ENCODE measurements around the gene PDIA6. TPM values are rescaled to one million over a fixed set of nuclear protein-coding genes. Genes with fewer than 3 reads are reported as not detected.

PDIA6 gene
- total RNA-seq, 5 donors from 2014 or later (not counting 1 experiment from before 2014, with no cell fraction given), result 32.6 to 72.3 (median 50.9) TPM

GRCh38 chr2:10790228-10790973 is 22.2 kb downstream of the PDIA6 start:
- Histone ChIP-seq H3K4me1 (ENCODE audit: control insufficient read depth in 1 of 2, extremely low read depth in 1 of 2, insufficient read depth in 2 of 2, low read length in 2 of 2) (peaks cover 0 to 10% of the 10 kb centered on the region in 2 experiments), H3K27ac (ENCODE audit: low read length) (peak overlapping the region; percentile 71), H3K27me3 (replicated peaks in 1 of 2; ENCODE audit: control insufficient read depth in 2 of 2, extremely low read depth in 1 of 2, insufficient read depth in 2 of 2, low read length in 1 of 2) (no peaks in the 10 kb centered on the region), H3K9me3 (no peaks in the 10 kb centered on the region), H3K36me3 (ENCODE audit: control insufficient read depth in 2 of 2, extremely low read depth in 1 of 2, insufficient read depth in 1 of 2, low read length in 1 of 2) (peaks cover 35 to 83% of the 10 kb centered on the region in 2 donors), H3K4me3 (ENCODE audit: control insufficient read depth in 1 of 2, extremely low read depth in 1 of 2, low read length in 1 of 2) (peak overlapping the region in 1 of 2 donors; percentile 8)
- ChIA-PET POLR2A (interaction anchor here in 1 of 2 donors (0.6 to 1.1 kb wide), 2 partner anchors 22 to 1539 kb away, joined by 3 to 4 read pairs; partner anchors contain the start of gene PDIA6), CTCF (interaction anchor here in 1 of 2 donors (0.5 kb wide), 1 partner anchor 7 kb away, joined by 4 read pairs; no protein-coding TSS in a partner anchor)
- Mint-ChIP-seq H3K36me3 (peaks cover 62% of the 10 kb centered on the region), H3K4me1 (peaks cover 0 to 39% (median 15%) of the 10 kb centered on the region in 3 donors), H3K27me3 (no peaks in the 10 kb centered on the region), H3K27ac (peak overlapping the region; percentile 64 to 92), H3K4me3 (peak overlapping the region; percentile 13 to 77 (median 43)), H3K9me3 (no peaks in the 10 kb centered on the region)
- ATAC-seq (replicated peaks in 1 of 4), result peak; percentile 59 to 75 (median 70)
- peak in 8 of 35 experiments; percentile 15 to 55 (median 18) for DNase-seq
- WGBS (ENCODE audit: insufficient coverage), result 72% methylated on average over 3 of the region's 6 CpGs

GRCh38 chr2:10788855-10789254 is 23.7 kb downstream of the PDIA6 start:
- Histone ChIP-seq H3K4me1 (ENCODE audit: control insufficient read depth in 1 of 2, extremely low read depth in 1 of 2, insufficient read depth in 2 of 2, low read length in 2 of 2) (peaks cover 0 to 10% of the 10 kb centered on the region in 2 experiments), H3K27ac (ENCODE audit: low read length) (no peak overlapping the region), H3K4me3 (ENCODE audit: control insufficient read depth in 1 of 2, extremely low read depth in 1 of 2, low read length in 1 of 2) (no peak overlapping the region), H3K27me3 (replicated peaks in 1 of 2; ENCODE audit: control insufficient read depth in 2 of 2, extremely low read depth in 1 of 2, insufficient read depth in 2 of 2, low read length in 1 of 2) (no peaks in the 10 kb centered on the region), H3K36me3 (ENCODE audit: control insufficient read depth in 2 of 2, extremely low read depth in 1 of 2, insufficient read depth in 1 of 2, low read length in 1 of 2) (peaks cover 42 to 90% of the 10 kb centered on the region in 2 donors), H3K9me3 (no peaks in the 10 kb centered on the region)
- Mint-ChIP-seq H3K9me3 (no peaks in the 10 kb centered on the region), H3K27me3 (no peaks in the 10 kb centered on the region), H3K27ac (no peak overlapping the region), H3K4me1 (peaks cover 0 to 39% (median 15%) of the 10 kb centered on the region in 3 donors), H3K36me3 (peaks cover 70% of the 10 kb centered on the region), H3K4me3 (no peak overlapping the region)
- WGBS (ENCODE audit: insufficient coverage), result 91% methylated on average over 3 of the region's 8 CpGs
- CTCF ChIA-PET, result interaction anchor here in 1 of 2 donors (0.7 to 1.2 kb wide), 4 partner anchors 9 to 794 kb away, joined by 3 to 4 read pairs (median 4); partner anchors contain the start of gene PDIA6
- DNase-seq (no peak), ATAC-seq (replicated peaks in 1 of 4) (no peak)
- POLR2A ChIA-PET, result no interaction called here

- H3K27ac Mint-ChIP-seq, result no peak overlapping the region
- peaks cover 75% of the 10 kb centered on the region for H3K36me3 Mint-ChIP-seq
- H3K4me1 Mint-ChIP-seq, result peaks cover 0 to 30% (median 11%) of the 10 kb centered on the region in 3 donors
- Histone ChIP-seq H3K9me3 (no peaks in the 10 kb centered on the region), H3K4me1 (ENCODE audit: control insufficient read depth in 1 of 2, extremely low read depth in 1 of 2, insufficient read depth in 2 of 2, low read length in 2 of 2) (peaks cover 0 to 7% of the 10 kb centered on the region in 2 experiments), H3K27ac (ENCODE audit: low read length) (no peak overlapping the region), H3K27me3 (replicated peaks in 1 of 2; ENCODE audit: control insufficient read depth in 2 of 2, extremely low read depth in 1 of 2, insufficient read depth in 2 of 2, low read length in 1 of 2) (no peaks in the 10 kb centered on the region), H3K36me3 (ENCODE audit: control insufficient read depth in 2 of 2, extremely low read depth in 1 of 2, insufficient read depth in 1 of 2, low read length in 1 of 2) (peaks cover 35 to 84% of the 10 kb centered on the region in 2 donors), H3K4me3 (ENCODE audit: control insufficient read depth in 1 of 2, extremely low read depth in 1 of 2, low read length in 1 of 2) (no peak overlapping the region)
- no peaks in the 10 kb centered on the region for H3K9me3 Mint-ChIP-seq
- ATAC-seq (replicated peaks in 1 of 4) (no peak), DNase-seq (peak in 19 of 35 experiments; percentile 8 to 41 (median 19))
- ChIA-PET CTCF (no interaction called here), POLR2A (no interaction called here)
- 75% methylated on average over 11 of the region's 20 CpGs for WGBS (ENCODE audit: insufficient coverage)
- H3K27me3 Mint-ChIP-seq, result no peaks in the 10 kb centered on the region
- no peak overlapping the region for H3K4me3 Mint-ChIP-seq
Measured at GRCh38 chr2:10787176-10787968, 25.2 kb downstream of the PDIA6 start.

- Mint-ChIP-seq H3K4me3 (no peak overlapping the region), H3K36me3 (peaks cover 81% of the 10 kb centered on the region), H3K27ac (no peak overlapping the region), H3K9me3 (no peaks in the 10 kb centered on the region), H3K4me1 (peaks cover 0 to 20% (median 2%) of the 10 kb centered on the region in 3 donors), H3K27me3 (no peaks in the 10 kb centered on the region)
- no peak for ATAC-seq (replicated peaks in 1 of 4)
- Histone ChIP-seq H3K4me3 (ENCODE audit: control insufficient read depth in 1 of 2, extremely low read depth in 1 of 2, low read length in 1 of 2) (no peak overlapping the region), H3K9me3 (no peaks in the 10 kb centered on the region), H3K36me3 (ENCODE audit: control insufficient read depth in 2 of 2, extremely low read depth in 1 of 2, insufficient read depth in 1 of 2, low read length in 1 of 2) (peaks cover 37 to 86% of the 10 kb centered on the region in 2 donors), H3K4me1 (ENCODE audit: control insufficient read depth in 1 of 2, extremely low read depth in 1 of 2, insufficient read depth in 2 of 2, low read length in 2 of 2) (peaks cover 0 to 7% of the 10 kb centered on the region in 2 experiments), H3K27me3 (replicated peaks in 1 of 2; ENCODE audit: control insufficient read depth in 2 of 2, extremely low read depth in 1 of 2, insufficient read depth in 2 of 2, low read length in 1 of 2) (no peaks in the 10 kb centered on the region), H3K27ac (ENCODE audit: low read length) (no peak overlapping the region)
- ChIA-PET CTCF (no interaction called here), POLR2A (no interaction called here)
- WGBS (ENCODE audit: insufficient coverage), result 100% methylated on average over 1 of the region's 12 CpGs
- DNase-seq, result no peak
Measured at GRCh38 chr2:10786240-10786982, 26.2 kb downstream of the PDIA6 start.

GRCh38 chr2:10785260-10785659 is 27.3 kb downstream of the PDIA6 start:
- Histone ChIP-seq H3K4me3 (ENCODE audit: control insufficient read depth in 1 of 2, extremely low read depth in 1 of 2, low read length in 1 of 2) (no peak overlapping the region), H3K27me3 (replicated peaks in 1 of 2; ENCODE audit: control insufficient read depth in 2 of 2, extremely low read depth in 1 of 2, insufficient read depth in 2 of 2, low read length in 1 of 2) (no peaks in the 10 kb centered on the region), H3K36me3 (ENCODE audit: control insufficient read depth in 2 of 2, extremely low read depth in 1 of 2, insufficient read depth in 1 of 2, low read length in 1 of 2) (peaks cover 43 to 84% of the 10 kb centered on the region in 2 donors), H3K27ac (ENCODE audit: low read length) (no peak overlapping the region), H3K4me1 (ENCODE audit: control insufficient read depth in 1 of 2, extremely low read depth in 1 of 2, insufficient read depth in 2 of 2, low read length in 2 of 2) (no peaks in the 10 kb centered on the region), H3K9me3 (no peaks in the 10 kb centered on the region)
- no peaks in the 10 kb centered on the region for H3K27me3 Mint-ChIP-seq
- ChIA-PET CTCF (no interaction called here), POLR2A (no interaction called here)
- ATAC-seq (replicated peaks in 1 of 4) (no peak), DNase-seq (no peak)
- no peak overlapping the region for H3K4me3 Mint-ChIP-seq
- WGBS (ENCODE audit: insufficient coverage), result 100% methylated on average over 1 of the region's 5 CpGs
- peaks cover 0 to 9% (median 0%) of the 10 kb centered on the region in 3 donors for H3K4me1 Mint-ChIP-seq
- H3K9me3 Mint-ChIP-seq, result no peaks in the 10 kb centered on the region
- no peak overlapping the region for H3K27ac Mint-ChIP-seq
- H3K36me3 Mint-ChIP-seq, result peaks cover 76% of the 10 kb centered on the region

GRCh38 chr2:10784719-10785118 is 27.9 kb downstream of the PDIA6 start:
- POLR2A ChIA-PET, result no interaction called here
- no peak for ATAC-seq (replicated peaks in 1 of 4)

More at GRCh38 chr2:10784719-10785118, 27.9 kb downstream of the PDIA6 start:
- no peaks in the 10 kb centered on the region for H3K27me3 Mint-ChIP-seq
- Histone ChIP-seq H3K9me3 (no peaks in the 10 kb centered on the region), H3K27me3 (replicated peaks in 1 of 2; ENCODE audit: control insufficient read depth in 2 of 2, extremely low read depth in 1 of 2, insufficient read depth in 2 of 2, low read length in 1 of 2) (no peaks in the 10 kb centered on the region), H3K27ac (ENCODE audit: low read length) (no peak overlapping the region), H3K36me3 (ENCODE audit: control insufficient read depth in 2 of 2, extremely low read depth in 1 of 2, insufficient read depth in 1 of 2, low read length in 1 of 2) (peaks cover 43 to 84% of the 10 kb centered on the region in 2 donors), H3K4me1 (ENCODE audit: control insufficient read depth in 1 of 2, extremely low read depth in 1 of 2, insufficient read depth in 2 of 2, low read length in 2 of 2) (no peaks in the 10 kb centered on the region), H3K4me3 (ENCODE audit: control insufficient read depth in 1 of 2, extremely low read depth in 1 of 2, low read length in 1 of 2) (no peak overlapping the region)
- H3K4me1 Mint-ChIP-seq, result peaks cover 0 to 6% (median 0%) of the 10 kb centered on the region in 3 donors
- no peak for DNase-seq
- no peak overlapping the region for H3K4me3 Mint-ChIP-seq
- no peak overlapping the region for H3K27ac Mint-ChIP-seq
- H3K36me3 Mint-ChIP-seq, result peaks cover 79% of the 10 kb centered on the region
- CTCF ChIA-PET, result no interaction called here
- no peaks in the 10 kb centered on the region for H3K9me3 Mint-ChIP-seq
- WGBS (ENCODE audit: insufficient coverage), result 96% methylated on average over 7 of the region's 9 CpGs

Measured in T-cell (primary cell).